HG03025 (cell line): ENCODE measurements around the gene FHIT.

Experiments
- ATAC-seq: cut with Tn5 transposase; IDR thresholded peaks from one replicate; pipeline ENCODE4 v1.9.1; 2021; ENCODE audit warnings: mild to moderate bottlenecking, moderate library complexity; ENCODE audit not compliant: unreplicated experiment, low FRiP score

FHIT gene

GRCh38 chr3:60274098-60274497, 977.2 kb downstream of the FHIT start:
- ATAC-seq, result no peak

GRCh38 chr3:60269829-60270266, 981.4 kb downstream of the FHIT start:
- no peak for ATAC-seq

GRCh38 chr3:60269377-60269776, 981.9 kb downstream of the FHIT start:
- ATAC-seq, result no peak

GRCh38 chr3:60268123-60268522, 983.1 kb downstream of the FHIT start:
- no peak for ATAC-seq

GRCh38 chr3:60266444-60266843, 984.8 kb downstream of the FHIT start:
- no peak for ATAC-seq

GRCh38 chr3:60263191-60263590, 988.1 kb downstream of the FHIT start:
- ATAC-seq, result no peak

GRCh38 chr3:60262546-60262945, 988.7 kb downstream of the FHIT start:
- ATAC-seq, result no peak

GRCh38 chr3:60260546-60260945, 990.7 kb downstream of the FHIT start:
- no peak for ATAC-seq

- ATAC-seq, result no peak
Measured at GRCh38 chr3:60250810-60251209, 1000.4 kb downstream of the FHIT start.

GRCh38 chr3:60250206-60250605, 1001.0 kb downstream of the FHIT start:
- ATAC-seq, result no peak

- no peak for ATAC-seq
Measured at GRCh38 chr3:60246361-60246760, 1004.9 kb downstream of the FHIT start.

- ATAC-seq, result no peak
Measured at GRCh38 chr3:60243456-60243855, 1007.8 kb downstream of the FHIT start.

GRCh38 chr3:60240492-60240891, 1010.8 kb downstream of the FHIT start:
- ATAC-seq, result no peak

- no peak for ATAC-seq
Measured at GRCh38 chr3:60238550-60238949, 1012.7 kb downstream of the FHIT start.

- no peak for ATAC-seq
Measured at GRCh38 chr3:60229502-60229901, 1021.8 kb downstream of the FHIT start.

- no peak for ATAC-seq
Measured at GRCh38 chr3:60228823-60229222, 1022.4 kb downstream of the FHIT start.

- no peak for ATAC-seq
Measured at GRCh38 chr3:60226912-60227311, 1024.3 kb downstream of the FHIT start.

- no peak for ATAC-seq
Measured at GRCh38 chr3:60225848-60226247, 1025.4 kb downstream of the FHIT start.

- no peak for ATAC-seq
Measured at GRCh38 chr3:60220768-60221167, 1030.5 kb downstream of the FHIT start.

GRCh38 chr3:60219501-60219900, 1031.8 kb downstream of the FHIT start:
- no peak for ATAC-seq

GRCh38 chr3:60217156-60217911, 1033.9 kb downstream of the FHIT start:
- ATAC-seq, result no peak

GRCh38 chr3:60216462-60217075, 1034.7 kb downstream of the FHIT start:
- no peak for ATAC-seq
